HG03520 (cell line): Measurements from ENCODE around the gene COL25A1.

Experiments used
- ATAC-seq: cut with Tn5 transposase; IDR thresholded peaks from one replicate; pipeline ENCODE4 v1.9.1; 2021; ENCODE audit warnings: mild to moderate bottlenecking, moderate library complexity; ENCODE audit not compliant: unreplicated experiment

Gene COL25A1

DNA sequence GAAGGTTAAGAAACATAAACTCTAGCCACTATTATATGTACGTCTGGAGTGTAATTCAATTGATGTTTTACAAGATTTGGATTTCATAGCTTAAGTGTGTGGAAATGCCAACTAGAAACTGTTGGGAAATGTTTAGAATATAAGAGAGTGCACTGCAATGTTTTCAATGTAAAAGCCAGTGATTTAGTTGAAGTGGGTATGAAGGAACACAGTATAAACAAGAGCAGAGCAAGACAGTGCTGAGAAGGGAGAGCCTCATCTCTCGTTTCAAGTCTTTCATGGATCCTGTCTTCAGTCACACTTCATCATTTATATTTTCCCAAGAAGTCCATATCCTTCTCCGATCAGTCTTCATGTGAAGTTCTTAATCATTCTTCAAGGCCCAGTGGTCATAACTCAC, 375.7 kb downstream of the COL25A1 start:
- ATAC-seq = no peak

DNA sequence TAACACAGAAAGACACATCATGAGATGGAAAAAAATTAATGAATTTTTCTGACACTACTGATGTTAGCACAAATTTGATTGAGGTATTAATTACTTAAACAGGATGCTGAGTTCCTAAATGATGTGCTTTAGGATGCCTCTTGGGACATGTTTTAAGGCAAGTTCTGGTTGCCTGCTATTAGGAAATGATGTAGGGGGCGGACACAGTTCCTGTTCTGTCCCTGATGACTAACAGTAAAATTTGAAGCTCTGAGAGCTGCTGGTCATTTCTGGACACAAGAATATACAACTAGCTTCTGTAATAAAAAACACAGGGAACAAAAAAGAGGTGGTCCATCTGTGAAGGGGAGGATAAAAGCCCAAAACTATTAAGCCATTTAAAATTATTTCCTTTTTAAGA, 376.4 kb downstream of the COL25A1 start:
- ATAC-seq = no peak

DNA sequence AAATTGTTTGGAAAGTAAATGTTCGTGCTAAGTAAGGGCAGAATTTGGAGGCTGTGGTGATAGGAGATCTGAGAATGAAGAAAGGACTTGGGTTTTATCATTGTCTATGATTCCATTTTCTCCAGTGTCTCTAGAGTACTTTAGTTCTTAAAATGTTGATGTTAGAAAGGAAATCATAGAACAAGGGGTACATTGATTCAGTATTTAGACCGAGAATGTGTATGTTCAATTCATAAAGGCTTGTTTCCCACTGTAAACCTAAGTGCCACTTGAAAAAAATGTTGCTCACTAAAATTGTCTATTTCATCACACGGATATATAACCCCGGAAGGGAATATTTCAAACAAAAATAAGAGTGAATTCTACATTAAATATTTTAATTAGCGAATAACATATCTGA, 380.3 kb downstream of the COL25A1 start:
- no peak for ATAC-seq

DNA sequence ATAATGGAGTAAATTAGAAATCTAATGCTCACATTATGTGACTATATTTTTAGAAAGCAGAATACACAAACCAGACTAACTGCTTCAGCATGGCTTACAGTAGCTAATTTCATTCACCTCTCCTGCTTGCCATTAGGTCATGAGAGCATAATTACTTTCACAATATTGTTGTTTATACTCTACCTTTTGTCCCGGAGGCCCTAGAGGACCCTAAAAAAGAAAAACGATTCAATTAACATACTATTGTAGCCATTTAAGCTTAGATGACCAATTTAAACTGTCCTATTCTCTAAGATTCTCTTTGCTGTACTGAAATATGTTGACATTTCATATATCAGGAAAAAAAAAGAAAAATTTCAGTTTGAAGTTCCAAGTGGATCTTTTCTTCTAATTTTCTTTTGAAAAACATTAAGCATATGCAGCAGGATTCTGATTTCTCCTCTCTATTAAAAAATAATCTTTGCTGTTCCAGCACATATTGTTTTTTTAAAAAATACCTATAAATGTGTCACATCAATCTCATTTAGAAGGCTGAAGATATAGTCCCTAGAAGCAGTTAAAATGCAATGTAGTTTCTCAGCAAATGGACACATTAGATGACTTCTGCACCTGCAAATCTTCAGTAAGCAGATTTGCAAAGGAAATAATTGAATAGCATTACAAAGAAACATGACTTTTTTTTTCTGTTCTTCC, 381.9 kb downstream of the COL25A1 start:
- ATAC-seq = no peak

DNA sequence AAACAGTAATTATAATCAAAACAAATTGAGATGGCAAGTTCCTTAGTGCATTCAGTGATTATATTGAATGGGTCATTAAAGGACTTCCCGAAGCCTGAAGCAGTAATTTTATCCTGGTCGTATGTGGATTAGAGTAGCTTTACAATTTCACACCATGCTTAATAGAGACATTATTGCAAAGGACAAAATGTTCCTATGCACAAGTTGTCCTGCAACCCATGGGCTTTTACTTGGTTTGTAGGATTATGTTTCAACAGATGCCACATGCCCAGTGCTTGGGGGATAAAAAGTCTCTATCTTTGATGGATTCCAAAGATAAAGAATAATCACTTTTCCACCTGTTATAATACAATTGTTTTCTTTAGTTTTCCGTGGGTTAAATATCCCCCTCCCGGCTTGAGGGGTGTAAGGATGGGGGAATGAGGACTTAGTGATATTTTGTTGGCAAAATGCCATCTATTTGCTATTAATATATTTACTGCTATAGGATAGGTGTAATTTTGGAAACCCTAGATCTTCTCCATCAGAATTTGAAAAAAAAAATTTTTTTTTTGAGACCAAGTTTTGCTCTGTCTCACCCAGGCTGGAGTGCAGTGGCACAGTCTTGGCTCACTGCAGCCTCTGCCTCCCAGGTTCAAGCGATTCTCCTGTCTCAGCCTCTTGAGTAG, 383.1 kb downstream of the COL25A1 start:
- ATAC-seq = no peak

DNA sequence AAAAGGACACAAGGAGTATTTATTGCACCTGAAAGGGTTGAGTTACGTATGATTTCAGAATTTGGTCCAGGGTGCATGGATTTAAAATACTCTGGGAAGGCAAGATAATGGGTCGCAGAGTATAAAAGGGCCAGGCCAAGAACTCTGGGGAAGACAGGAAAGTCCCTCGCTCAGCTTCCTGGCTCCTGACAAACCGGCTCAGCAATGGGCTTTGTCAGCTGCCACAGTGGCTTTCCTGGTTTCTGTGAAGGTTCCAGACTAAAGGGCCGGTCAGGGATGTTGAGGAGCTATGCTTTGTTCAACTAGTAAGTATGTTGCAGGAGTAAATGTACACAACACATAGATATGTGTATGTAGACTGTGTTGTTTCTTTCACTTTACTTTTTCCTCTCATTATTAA, 385.2 kb downstream of the COL25A1 start:
- no peak for ATAC-seq

DNA sequence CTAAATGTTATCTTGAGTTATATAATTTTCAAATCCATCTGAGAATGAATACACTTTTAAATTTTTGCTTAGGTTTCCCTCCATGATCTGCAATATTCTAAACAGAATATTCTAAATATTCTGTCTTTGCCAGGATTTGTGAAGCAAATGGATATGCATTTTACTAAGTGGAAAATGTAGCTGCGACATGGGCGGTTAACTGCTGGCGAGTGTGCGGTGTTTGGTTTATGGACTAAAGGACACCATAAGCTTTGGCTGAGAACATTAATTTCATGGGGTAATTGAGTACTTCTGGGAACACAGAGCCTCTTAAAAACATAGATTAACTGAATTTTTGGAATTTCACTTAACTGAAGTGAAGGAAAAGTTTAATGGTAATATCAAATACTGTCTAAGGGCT, 385.8 kb downstream of the COL25A1 start:
- ATAC-seq = no peak

DNA sequence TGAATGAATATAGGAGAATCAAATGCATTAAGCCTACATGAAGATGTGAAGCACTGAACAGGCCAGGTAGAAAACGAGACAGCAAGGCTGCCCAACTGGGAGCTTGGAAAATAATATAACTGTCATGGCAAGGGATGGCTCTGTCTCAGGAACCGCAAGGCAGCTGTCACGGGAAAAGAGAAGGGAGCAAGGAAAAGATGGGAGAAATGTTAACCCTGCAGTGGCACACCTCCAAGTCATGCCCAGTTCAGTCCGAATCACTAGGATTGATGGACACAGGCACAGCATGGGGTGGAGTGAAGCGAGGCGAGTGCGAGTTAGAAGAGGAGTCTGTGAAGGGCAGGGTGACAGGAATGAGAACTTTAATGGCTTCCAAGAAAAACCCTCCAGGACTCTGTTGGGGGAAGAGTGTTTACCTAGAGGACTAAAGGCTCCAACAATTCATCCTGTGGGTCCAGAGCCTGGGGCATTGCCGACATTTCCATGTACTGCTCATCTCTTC, 395.5 kb downstream of the COL25A1 start:
- ATAC-seq = no peak

DNA sequence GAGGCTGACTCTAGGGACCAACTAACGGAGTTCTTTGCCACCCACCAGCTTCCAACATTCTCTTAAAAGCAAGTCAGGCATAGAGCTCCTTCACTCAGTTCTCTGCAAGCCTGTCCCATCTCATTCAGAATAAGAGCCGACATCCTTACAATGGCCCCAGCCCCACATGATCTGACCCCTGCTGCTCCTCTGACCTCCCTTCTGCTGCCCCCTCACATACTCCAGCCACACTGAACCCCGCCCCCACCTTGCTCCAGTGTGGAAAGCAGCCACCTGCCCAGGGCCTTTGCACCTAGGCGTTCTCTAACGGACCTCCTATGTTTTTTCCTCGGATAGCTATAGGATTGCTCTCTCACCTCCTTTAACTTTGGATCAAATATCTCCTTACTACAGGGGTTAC, 396.5 kb downstream of the COL25A1 start:
- no peak for ATAC-seq

DNA sequence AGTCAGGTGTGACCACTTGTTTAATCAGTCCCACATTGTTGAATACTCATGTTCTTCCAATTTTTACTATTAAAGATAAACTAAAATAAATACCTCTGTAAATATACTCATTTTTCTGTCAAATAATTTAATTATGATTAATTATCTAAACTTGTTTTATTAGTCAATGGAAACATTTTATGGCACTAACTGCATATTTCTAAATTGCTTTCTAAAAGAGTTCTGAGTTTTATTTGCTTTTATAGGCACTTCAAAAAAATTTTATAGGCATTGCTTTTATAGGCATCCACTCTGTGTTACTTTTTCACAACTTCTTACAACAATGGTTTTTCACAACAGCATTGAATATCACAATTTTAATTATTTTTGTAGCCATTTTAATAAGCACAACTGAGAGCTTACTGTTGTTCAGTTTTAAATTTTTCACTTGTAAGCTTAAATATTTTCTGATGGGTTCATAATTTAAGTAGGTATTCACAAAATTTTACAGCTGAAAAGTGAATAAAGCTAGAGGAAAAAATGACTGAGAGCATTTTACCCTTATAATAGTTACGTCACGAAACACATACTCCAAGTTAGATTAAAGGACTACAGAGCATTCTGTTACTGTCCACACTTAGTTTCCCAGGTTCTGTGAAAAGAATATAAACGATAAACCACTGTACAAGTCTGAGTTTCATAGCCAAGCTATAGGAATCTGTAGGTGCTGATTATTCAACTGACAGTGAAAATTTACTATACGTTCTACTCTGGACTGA, 398.8 kb downstream of the COL25A1 start:
- ATAC-seq = no peak

DNA sequence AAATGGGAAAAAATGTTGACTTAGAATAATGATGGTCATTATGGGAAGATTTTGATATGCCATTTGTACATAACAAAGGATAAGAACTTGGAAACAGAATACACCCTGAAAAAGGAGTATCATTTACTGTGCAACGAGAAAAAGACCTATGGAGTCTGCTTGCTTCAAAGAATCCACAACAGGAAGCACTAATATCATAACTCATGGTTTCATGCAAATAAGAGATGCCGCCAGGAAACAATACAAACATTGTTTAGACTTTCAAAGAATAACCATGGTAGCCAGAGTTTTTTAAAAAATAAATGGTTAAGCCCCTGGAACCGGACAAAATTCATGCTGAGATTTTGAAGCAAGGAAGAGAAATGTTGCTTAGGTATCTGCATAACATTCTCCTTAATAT, 399.7 kb downstream of the COL25A1 start:
- peak; percentile 93 for ATAC-seq

DNA sequence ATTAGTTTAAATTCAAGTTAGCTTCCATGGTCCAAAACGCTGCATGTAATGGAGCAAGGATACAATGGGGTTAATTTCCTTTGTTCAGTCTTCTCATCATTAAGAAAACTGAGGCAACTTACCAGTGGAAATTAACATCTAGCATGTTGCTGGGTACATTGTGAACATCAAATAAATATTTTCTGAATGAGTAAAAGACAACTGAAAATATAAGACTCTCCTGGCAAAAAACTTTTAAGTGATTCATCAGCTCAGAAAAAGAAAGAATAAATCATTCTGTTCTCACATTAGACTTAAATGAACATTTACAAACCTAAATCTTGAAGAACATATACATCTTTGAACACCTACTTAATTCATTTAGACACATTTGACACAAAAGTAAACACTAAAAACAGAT, 401.2 kb downstream of the COL25A1 start:
- ATAC-seq = no peak

DNA sequence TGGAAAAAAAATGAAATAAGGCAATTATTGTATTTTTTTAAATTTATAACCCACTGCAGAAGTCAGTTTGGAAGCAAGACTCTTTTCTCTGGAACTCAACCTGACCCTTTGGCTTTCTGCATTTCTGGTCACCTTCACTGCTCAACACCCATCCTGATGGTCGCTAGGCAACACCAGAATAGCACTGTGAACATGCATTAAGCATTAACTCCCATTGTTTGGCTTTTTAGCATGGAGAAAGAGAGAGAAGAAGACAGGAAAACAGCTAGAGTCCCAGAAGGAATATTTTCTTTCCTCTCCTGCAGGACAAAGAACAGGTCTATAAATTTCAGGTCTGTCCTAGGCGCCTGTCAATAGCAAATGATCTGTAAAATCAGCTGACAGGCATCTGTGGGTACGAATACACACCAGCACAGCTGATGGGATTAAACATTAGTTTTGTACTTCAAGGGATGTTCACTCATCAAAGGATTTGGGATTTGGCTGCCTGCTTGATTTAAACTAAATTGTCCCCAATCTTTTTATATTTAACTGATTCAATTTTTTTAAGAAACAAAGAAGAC, 402.4 kb downstream of the COL25A1 start:
- no peak for ATAC-seq

DNA sequence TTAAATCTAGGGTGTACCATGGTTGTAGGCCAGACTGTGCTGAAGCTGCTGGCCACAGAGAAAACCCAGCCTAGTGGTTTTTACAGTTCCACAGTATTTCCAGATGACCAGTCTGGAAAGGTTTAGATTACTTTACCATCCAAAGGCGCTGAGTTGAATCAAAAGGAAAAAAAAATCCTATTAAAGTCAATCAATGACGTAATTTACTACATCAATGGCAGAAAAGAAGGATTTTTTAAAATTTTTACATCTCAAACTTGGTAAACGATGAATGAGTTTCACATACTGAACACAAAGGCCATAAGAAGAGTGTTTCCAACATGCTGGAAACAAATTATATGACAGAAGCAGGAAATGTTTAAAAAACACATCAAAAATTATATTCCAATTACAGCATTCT, 409.0 kb downstream of the COL25A1 start:
- ATAC-seq = no peak

DNA sequence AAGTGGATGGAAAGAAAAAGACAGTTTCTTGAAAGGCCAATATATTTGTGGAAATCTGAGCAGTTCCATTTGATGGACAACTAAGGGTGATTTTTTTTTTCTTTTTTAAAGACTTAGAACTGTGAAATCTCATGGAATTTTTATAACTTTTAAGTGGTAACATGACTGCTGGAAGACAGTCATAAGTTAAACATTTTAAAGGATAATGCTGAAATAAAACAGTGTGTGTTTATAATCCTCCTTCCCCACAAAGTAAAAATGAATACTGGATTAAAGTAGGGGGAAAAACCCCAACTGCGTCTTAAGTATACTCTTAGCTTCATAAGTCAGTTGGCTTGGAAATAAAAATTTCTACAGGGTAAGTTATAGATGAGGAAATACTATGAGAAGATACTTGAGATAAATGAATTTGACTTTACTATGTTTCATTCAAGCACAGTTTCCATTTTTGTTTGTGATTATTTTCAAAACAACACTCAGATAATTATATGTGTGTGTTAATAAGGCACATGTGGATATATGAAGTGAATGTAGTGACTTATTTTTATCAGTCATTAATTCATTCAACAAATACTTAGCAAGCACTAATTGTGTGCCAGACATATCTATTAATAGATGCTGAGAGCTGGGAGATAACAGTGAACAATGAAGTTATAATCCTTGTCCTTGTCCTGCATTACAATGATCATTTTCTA, 410.4 kb downstream of the COL25A1 start:
- ATAC-seq = no peak

DNA sequence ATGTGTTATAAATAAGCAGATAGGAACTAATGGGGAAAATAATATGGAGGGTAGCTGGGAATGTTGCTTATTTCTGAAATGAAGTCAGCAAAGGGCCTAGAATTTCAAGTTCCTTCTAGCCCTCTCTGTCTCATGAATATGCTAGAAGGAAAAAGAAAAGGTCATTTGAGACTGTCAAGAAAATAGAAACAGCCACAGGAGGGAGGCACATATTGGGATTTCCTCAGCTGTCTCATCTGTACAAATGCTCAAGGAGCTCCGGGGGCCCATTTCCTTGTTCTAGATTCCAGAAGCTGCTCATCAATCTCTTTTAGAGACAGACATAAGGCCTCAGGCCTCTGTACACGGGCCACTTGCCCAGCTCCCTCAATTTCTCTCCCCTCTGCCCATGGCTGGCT, 412.0 kb downstream of the COL25A1 start:
- ATAC-seq = no peak

DNA sequence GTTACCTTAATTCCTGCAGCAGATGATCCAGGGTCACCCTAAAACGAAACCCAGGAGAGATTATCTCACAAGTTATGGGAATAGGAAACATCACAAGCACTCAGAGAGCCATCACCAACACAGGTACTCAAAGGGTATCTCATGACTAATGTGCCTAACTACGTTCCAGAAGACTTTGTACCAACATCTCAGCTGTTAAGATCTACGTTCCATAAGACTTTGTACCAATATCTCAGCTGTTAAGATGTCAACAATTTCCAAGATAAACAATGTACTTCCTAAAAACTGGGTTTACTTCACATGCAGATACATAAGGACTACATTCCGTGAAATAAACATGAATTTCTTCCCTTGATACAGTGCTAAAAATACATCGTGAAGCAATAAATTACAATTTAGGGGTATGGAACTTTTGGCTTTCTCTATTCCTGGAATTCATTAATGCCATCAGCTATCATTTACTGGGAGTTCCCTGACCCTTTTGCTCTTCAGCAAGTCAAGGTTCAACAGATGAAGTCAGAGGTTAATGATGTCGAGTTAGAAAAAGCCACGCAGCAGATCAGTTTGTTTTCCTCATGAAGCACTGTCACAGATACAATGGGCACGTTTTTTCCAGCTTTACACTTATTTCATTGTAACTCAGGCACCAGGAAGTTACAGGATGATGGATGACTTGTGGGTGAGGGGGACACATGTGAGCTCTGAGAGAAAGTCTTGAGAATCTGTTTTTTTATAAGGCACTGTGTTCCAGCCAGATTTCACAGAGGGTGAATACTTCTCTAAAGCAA, 412.6 kb downstream of the COL25A1 start:
- no peak for ATAC-seq

DNA sequence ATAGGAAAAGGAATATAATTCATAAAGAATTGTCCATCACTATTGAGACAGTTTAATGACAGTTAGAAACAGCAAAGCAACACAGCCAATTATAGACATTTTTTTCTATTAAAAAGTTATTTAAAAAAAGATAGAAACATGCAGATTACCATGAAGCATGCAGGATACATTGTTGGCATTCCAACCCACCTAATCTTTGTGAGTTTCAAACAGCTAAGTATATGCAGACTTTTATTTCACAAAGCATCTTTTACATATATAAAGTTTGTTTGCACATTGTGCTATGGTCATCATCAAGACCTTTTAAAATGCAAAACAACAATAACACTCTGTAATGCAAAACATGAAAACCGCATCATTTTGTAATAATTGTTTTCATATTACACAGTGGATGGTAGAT, 413.7 kb downstream of the COL25A1 start:
- ATAC-seq = no peak

DNA sequence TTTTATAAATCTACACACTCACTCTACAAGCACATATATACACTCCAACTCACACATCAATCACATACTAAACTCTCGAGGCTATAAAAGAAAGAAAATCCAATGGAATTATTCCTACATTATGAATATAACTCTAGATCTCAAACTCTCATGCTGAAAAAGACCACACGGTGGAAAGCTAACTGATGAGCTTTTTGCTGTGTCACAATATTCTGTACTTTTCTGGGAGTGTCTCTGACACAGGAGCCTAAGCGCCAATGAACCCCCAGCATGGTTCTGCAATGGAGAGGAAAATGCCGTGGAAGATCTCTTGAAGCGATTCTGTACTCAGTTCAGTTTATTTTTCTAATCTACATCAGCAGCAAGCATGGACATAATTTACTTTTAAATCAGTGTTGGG, 415.4 kb downstream of the COL25A1 start:
- ATAC-seq = no peak

DNA sequence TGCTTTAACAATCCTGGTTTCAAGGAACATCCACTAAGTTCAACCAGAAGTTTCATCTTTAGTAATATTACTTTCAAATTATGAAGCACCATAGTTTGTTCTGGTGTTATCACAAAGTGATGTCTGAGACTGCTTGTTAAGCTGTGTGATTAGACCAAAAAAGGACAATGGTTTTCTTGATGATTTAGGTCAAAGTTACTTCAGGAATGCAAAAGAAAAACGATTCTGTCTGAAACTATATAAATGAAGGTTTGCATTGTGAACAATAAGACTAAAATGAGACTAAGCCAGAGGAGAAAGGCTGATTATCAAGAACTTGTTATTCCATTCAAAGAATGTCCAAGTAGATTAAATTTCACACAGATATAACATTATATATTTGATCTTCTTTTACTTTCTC, 417.2 kb downstream of the COL25A1 start:
- no peak for ATAC-seq
